ENCODE results near the gene TTC24. TPM values are rescaled to one million over a fixed set of nuclear protein-coding genes. Genes with fewer than 3 reads are reported as not detected.

Gene TTC24
- total and polyA plus RNA-seq, 2 experiments from 2014 or later: not detected

DNA sequence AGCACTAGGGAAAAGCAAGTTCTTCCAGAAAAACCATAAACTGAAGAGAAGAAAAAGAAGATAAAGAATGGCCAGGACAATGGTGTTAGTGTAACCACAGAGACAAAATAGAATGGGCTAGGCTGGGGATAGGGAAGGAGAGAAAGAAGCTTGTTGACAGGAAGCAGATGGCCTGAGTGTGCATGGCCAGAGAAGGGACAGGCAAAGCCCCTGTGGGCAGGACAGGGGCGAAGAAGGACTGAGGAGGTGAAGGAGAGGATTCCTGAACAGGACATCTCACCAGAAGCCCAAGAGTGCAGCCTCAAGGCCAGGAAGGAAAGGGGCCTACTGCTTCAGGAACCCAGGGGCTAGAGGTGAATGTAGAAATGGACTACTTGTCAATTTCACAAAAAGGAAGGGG, 36.5 kb upstream of the TTC24 start:
- peaks cover 16% of the 10 kb centered on the region for H3K36me3 ChIP-seq (ENCODE audit: insufficient read depth)
- peaks cover 38% of the 10 kb centered on the region for H3K36me3 Mint-ChIP-seq (ENCODE audit: low read depth)
- no peak for ATAC-seq

DNA sequence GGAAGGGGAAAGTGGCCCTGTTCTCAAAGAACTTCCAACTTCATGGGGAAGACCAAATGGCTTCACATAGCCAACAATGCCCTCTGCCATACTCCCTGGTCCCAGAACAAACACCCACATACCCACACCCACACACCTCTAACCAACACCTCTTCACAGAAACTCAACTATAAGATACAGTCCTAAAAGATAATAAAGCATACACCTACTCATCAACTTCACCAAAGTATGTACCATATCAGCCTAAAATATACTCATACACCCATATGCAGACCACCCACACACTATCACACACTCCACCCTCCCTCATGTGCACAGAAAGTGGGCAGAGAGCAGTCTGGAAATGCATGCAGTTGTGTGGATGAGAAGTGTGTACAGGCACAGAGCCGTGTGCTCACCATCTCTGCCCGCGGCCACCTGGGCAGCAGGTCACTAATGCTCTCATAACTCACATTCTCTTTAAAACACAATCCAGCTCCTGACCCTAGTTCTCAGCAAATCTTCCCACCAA, 34.9 kb upstream of the TTC24 start:
- Mint-ChIP-seq H3K36me3 (ENCODE audit: low read depth) (peaks cover 24% of the 10 kb centered on the region), H3K27ac (no peak overlapping the region), H3K9me3 (no peaks in the 10 kb centered on the region), H3K27me3 (ENCODE audit: insufficient read depth, low read depth, poor library complexity) (peaks cover 7% of the 10 kb centered on the region), H3K4me1 (no peaks in the 10 kb centered on the region), H3K4me3 (no peak overlapping the region)
- DNase-seq (ENCODE audit: low spot score) (no peak), ATAC-seq (no peak)
- Histone ChIP-seq H3K4me2 (no peak overlapping the region), H3F3A (replicated peaks; ENCODE audit: low read depth) (no peaks in the 10 kb centered on the region), H3K4me1 (ENCODE audit: insufficient read depth) (no peaks in the 10 kb centered on the region), H3K9me2 (ENCODE audit: insufficient read depth) (no peaks in the 10 kb centered on the region), H4K20me1 (replicated peaks; ENCODE audit: insufficient read depth) (no peaks in the 10 kb centered on the region; the same call in 1 of the 2 replicates), H3K27ac (ENCODE audit: low read depth) (no peak overlapping the region), H3K36me3 (ENCODE audit: insufficient read depth) (peaks cover 12% of the 10 kb centered on the region; the same call in 1 of the 2 replicates), H3K79me2 (replicated peaks; ENCODE audit: insufficient read depth) (no peaks in the 10 kb centered on the region), H3K4me3 (no peak overlapping the region), H3K27me3 (ENCODE audit: insufficient read depth) (no peaks in the 10 kb centered on the region), H2AFZ (no peak overlapping the region)
- TF ChIP-seq, protein P1, sequence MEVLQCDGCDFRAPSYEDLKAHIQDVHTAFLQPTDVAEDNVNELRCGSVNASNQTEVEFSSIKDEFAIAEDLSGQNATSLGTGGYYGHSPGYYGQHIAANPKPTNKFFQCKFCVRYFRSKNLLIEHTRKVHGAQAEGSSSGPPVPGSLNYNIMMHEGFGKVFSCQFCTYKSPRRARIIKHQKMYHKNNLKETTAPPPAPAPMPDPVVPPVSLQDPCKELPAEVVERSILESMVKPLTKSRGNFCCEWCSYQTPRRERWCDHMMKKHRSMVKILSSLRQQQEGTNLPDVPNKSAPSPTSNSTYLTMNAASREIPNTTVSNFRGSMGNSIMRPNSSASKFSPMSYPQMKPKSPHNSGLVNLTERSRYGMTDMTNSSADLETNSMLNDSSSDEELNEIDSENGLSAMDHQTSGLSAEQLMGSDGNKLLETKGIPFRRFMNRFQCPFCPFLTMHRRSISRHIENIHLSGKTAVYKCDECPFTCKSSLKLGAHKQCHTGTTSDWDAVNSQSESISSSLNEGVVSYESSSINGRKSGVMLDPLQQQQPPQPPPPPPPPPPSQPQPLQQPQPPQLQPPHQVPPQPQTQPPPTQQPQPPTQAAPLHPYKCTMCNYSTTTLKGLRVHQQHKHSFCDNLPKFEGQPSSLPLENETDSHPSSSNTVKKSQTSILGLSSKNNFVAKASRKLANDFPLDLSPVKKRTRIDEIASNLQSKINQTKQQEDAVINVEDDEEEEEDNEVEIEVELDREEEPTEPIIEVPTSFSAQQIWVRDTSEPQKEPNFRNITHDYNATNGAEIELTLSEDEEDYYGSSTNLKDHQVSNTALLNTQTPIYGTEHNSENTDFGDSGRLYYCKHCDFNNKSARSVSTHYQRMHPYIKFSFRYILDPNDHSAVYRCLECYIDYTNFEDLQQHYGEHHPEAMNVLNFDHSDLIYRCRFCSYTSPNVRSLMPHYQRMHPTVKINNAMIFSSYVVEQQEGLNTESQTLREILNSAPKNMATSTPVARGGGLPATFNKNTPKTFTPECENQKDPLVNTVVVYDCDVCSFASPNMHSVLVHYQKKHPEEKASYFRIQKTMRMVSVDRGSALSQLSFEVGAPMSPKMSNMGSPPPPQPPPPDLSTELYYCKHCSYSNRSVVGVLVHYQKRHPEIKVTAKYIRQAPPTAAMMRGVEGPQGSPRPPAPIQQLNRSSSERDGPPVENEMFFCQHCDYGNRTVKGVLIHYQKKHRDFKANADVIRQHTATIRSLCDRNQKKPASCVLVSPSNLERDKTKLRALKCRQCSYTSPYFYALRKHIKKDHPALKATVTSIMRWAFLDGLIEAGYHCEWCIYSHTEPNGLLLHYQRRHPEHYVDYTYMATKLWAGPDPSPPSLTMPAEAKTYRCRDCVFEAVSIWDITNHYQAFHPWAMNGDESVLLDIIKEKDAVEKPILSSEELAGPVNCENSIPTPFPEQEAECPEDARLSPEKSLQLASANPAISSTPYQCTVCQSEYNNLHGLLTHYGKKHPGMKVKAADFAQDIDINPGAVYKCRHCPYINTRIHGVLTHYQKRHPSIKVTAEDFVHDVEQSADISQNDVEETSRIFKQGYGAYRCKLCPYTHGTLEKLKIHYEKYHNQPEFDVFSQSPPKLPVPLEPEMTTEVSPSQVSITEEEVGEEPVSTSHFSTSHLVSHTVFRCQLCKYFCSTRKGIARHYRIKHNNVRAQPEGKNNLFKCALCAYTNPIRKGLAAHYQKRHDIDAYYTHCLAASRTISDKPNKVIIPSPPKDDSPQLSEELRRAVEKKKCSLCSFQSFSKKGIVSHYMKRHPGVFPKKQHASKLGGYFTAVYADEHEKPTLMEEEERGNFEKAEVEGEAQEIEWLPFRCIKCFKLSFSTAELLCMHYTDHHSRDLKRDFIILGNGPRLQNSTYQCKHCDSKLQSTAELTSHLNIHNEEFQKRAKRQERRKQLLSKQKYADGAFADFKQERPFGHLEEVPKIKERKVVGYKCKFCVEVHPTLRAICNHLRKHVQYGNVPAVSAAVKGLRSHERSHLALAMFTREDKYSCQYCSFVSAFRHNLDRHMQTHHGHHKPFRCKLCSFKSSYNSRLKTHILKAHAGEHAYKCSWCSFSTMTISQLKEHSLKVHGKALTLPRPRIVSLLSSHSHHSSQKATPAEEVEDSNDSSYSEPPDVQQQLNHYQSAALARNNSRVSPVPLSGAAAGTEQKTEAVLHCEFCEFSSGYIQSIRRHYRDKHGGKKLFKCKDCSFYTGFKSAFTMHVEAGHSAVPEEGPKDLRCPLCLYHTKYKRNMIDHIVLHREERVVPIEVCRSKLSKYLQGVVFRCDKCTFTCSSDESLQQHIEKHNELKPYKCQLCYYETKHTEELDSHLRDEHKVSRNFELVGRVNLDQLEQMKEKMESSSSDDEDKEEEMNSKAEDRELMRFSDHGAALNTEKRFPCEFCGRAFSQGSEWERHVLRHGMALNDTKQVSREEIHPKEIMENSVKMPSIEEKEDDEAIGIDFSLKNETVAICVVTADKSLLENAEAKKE (CRISPR knock-in tag; IDR thresholded peaks at IDR 0.05): no peak
- TF ChIP-seq JUNB (IDR thresholded peaks at IDR 0.05; ENCODE audit: unreplicated experiment) (no peak), ZNF331 (CRISPR knock-in tag; IDR thresholded peaks at IDR 0.05; ENCODE audit: low read depth) (no peak)
- TF ChIP-seq, protein P2, sequence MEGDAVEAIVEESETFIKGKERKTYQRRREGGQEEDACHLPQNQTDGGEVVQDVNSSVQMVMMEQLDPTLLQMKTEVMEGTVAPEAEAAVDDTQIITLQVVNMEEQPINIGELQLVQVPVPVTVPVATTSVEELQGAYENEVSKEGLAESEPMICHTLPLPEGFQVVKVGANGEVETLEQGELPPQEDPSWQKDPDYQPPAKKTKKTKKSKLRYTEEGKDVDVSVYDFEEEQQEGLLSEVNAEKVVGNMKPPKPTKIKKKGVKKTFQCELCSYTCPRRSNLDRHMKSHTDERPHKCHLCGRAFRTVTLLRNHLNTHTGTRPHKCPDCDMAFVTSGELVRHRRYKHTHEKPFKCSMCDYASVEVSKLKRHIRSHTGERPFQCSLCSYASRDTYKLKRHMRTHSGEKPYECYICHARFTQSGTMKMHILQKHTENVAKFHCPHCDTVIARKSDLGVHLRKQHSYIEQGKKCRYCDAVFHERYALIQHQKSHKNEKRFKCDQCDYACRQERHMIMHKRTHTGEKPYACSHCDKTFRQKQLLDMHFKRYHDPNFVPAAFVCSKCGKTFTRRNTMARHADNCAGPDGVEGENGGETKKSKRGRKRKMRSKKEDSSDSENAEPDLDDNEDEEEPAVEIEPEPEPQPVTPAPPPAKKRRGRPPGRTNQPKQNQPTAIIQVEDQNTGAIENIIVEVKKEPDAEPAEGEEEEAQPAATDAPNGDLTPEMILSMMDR (conservative IDR thresholded peaks at IDR 0.05; ENCODE audit: low read depth in 2 of 2): no peak

More for the DNA sequence above, 36.5 kb upstream of the TTC24 start:
- Histone ChIP-seq H3F3A (replicated peaks; ENCODE audit: low read depth) (no peaks in the 10 kb centered on the region), H3K4me1 (ENCODE audit: insufficient read depth) (no peaks in the 10 kb centered on the region), H3K4me3 (no peak overlapping the region), H4K20me1 (replicated peaks; ENCODE audit: insufficient read depth) (no peaks in the 10 kb centered on the region), H3K4me2 (no peak overlapping the region), H3K9me2 (ENCODE audit: insufficient read depth) (no peaks in the 10 kb centered on the region), H3K27ac (ENCODE audit: low read depth) (no peak overlapping the region), H3K79me2 (replicated peaks; ENCODE audit: insufficient read depth) (no peaks in the 10 kb centered on the region), H3K27me3 (ENCODE audit: insufficient read depth) (no peaks in the 10 kb centered on the region), H2AFZ (no peak overlapping the region)
- DNase-seq (ENCODE audit: low spot score): no peak
- Mint-ChIP-seq H3K4me3 (no peak overlapping the region), H3K4me1 (0 out of 3 replicates have a peak, but pooled peaks cover 7% of the 10 kb centered on the region), H3K27me3 (ENCODE audit: insufficient read depth, low read depth, poor library complexity) (peaks cover 7% of the 10 kb centered on the region), H3K27ac (no peak overlapping the region), H3K9me3 (no peaks in the 10 kb centered on the region)
- TF ChIP-seq STAT1 (IDR thresholded peaks at IDR 0.05; ENCODE audit: unreplicated experiment) (no peak), JUNB (IDR thresholded peaks at IDR 0.05; ENCODE audit: unreplicated experiment) (no peak), NANOG (IDR thresholded peaks at IDR 0.05; ENCODE audit: borderline replicate concordance) (no peak), EZH2phosphoT487 (IDR thresholded peaks at IDR 0.05; ENCODE audit: unreplicated experiment) (no peak), CREB1 (CRISPR knock-in tag; IDR thresholded peaks at IDR 0.05; ENCODE audit: low read depth) (no peak)
